Memory B cell (primary cell): Measurements from ENCODE around the gene ABCA10.

Experiments
- ATAC-seq: fragments of 150-1000 bp; cut with Tn5 transposase; 2 replicates; pipeline ENCODE4 v1.10.0; 2021; ENCODE audit warnings: low read depth, mild to moderate bottlenecking, moderate library complexity
- DNase-seq, 2 donors: peaks; one replicate each; pipeline ENCODE4 v3.0.0; 2022; ENCODE audit warnings: low spot score in 2 of 2
- H3K27ac Mint-ChIP-seq: one replicate; pipeline ENCODE4 v1.8.0; 2022; ENCODE audit warnings: mild to moderate bottlenecking, moderate library complexity, mixed read lengths
- H3K27me3 Mint-ChIP-seq: one replicate; pipeline ENCODE4 v1.8.0; 2022; ENCODE audit warnings: mixed read lengths
- H3K36me3 Mint-ChIP-seq: one replicate; pipeline ENCODE4 v1.8.0; 2022; ENCODE audit warnings: mild to moderate bottlenecking, mixed read lengths
- H3K4me1 Mint-ChIP-seq: one replicate; pipeline ENCODE4 v1.8.0; 2022; ENCODE audit warnings: mixed read lengths
- H3K4me3 Mint-ChIP-seq: one replicate; pipeline ENCODE4 v1.8.0; 2022; ENCODE audit warnings: mild to moderate bottlenecking, moderate library complexity, mixed read lengths
- H3K9me3 Mint-ChIP-seq: one replicate; pipeline ENCODE4 v1.8.0; 2022; ENCODE audit warnings: mixed read lengths

The ABCA10 gene

GRCh38 chr17:69236946-69237345 is 8.3 kb upstream of the ABCA10 start:
- no peak overlapping the region for H3K27ac Mint-ChIP-seq
- H3K27me3 Mint-ChIP-seq = no peaks in the 10 kb centered on the region
- peaks cover 3% of the 10 kb centered on the region for H3K4me1 Mint-ChIP-seq
- H3K9me3 Mint-ChIP-seq = peaks cover 5% of the 10 kb centered on the region
- H3K36me3 Mint-ChIP-seq = peaks cover 5% of the 10 kb centered on the region
- no peak overlapping the region for H3K4me3 Mint-ChIP-seq
- ATAC-seq (no peak), DNase-seq (no peak)

DNA sequence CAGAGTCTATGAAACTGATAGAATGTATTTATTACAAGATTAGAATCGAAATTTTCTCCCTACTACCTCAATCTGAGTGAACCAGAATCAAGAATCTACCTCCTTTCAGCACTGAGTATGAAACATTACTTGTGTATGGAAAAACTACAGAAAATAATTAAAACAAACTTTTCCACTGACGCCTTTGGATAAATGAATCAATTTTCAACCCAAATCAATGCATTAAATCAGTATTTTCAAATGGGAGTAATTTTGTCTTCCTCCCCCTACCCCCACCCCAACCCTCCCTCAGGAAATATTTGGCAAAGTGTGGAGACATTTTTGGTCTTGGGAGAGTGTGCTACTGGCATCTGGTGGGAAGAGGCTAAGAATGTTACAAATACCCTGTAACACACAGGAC is 7.8 kb upstream of the ABCA10 start:
- no peak for ATAC-seq

DNA sequence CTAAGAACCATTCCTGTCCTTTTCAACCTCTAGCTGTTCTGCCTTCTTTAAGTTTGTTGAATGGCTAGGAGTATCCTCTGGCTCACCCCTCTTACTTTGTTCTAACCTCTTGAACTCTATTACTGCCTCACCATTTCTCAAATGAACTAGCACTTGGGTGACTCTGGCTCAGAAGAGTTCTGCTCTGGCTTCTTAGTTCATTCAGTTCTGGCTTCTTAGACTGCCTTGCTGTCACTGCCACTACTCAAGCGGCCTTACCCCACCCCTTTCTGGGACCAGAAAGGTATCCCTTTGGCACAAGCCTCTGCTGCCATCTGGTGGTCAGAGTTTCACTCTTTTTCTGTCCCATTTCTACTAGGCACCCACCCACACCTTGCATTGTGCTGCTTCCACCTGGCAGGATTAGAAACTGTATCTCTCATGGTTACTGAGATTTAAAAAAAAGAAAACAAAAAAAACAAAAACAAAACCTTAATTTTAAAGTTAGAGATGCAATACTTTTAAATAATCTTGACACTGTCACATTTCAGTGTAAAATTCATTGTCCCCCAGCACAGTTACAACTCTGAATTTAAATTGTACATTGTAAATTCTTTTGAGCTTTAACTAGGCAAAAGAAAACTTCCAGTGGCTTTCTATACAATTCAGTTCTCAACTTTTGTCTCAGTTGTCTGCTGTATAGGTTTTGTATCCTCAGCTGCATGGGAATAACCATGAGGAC is 6.9 kb upstream of the ABCA10 start:
- DNase-seq (peak; percentile 77 to 84), ATAC-seq (peak; percentile 99)
- peaks cover 3% of the 10 kb centered on the region for H3K4me1 Mint-ChIP-seq
- peaks cover 2% of the 10 kb centered on the region for H3K36me3 Mint-ChIP-seq
- no peaks in the 10 kb centered on the region for H3K27me3 Mint-ChIP-seq
- no peak overlapping the region for H3K4me3 Mint-ChIP-seq
- peaks cover 13% of the 10 kb centered on the region for H3K9me3 Mint-ChIP-seq
- peak overlapping the region; percentile 0 for H3K27ac Mint-ChIP-seq

More for the DNA sequence above, 7.8 kb upstream of the ABCA10 start:
- Mint-ChIP-seq H3K36me3 (peaks cover 5% of the 10 kb centered on the region), H3K4me1 (peaks cover 3% of the 10 kb centered on the region), H3K27ac (no peak overlapping the region), H3K27me3 (no peaks in the 10 kb centered on the region), H3K9me3 (peaks cover 6% of the 10 kb centered on the region), H3K4me3 (no peak overlapping the region)
- DNase-seq = no peak

DNA sequence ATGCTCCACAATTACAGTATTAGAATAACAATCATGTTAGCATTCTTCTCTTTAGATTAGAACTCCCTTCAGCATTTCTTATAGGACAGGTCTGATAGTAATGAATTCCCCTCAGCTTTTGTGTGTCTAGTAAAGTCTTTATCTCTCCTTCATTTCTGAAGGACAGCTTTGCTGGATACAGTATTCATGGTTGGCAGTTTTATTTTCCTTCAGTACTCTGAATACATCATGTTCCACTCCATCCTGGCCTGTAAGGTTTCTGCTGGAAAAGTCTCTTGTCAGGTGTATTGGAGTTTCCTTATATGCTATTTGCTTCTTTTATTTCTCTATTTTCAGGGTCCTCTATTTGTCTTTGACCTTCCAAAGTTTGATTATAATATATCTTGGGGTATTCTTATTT is 4.0 kb upstream of the ABCA10 start:
- H3K9me3 Mint-ChIP-seq = peaks cover 16% of the 10 kb centered on the region
- ATAC-seq (no peak), DNase-seq (no peak)
- H3K4me3 Mint-ChIP-seq = no peak overlapping the region
- H3K4me1 Mint-ChIP-seq = peaks cover 10% of the 10 kb centered on the region
- no peak overlapping the region for H3K27ac Mint-ChIP-seq
- H3K27me3 Mint-ChIP-seq = no peaks in the 10 kb centered on the region
- peaks cover 3% of the 10 kb centered on the region for H3K36me3 Mint-ChIP-seq

- Mint-ChIP-seq H3K27me3 (no peaks in the 10 kb centered on the region), H3K27ac (no peak overlapping the region), H3K4me3 (no peak overlapping the region), H3K4me1 (peaks cover 13% of the 10 kb centered on the region), H3K9me3 (peaks cover 16% of the 10 kb centered on the region), H3K36me3 (peaks cover 3% of the 10 kb centered on the region)
- DNase-seq (no peak), ATAC-seq (no peak)
Observed at GRCh38 chr17:69231521-69231920, 2.9 kb upstream of the ABCA10 start.

DNA sequence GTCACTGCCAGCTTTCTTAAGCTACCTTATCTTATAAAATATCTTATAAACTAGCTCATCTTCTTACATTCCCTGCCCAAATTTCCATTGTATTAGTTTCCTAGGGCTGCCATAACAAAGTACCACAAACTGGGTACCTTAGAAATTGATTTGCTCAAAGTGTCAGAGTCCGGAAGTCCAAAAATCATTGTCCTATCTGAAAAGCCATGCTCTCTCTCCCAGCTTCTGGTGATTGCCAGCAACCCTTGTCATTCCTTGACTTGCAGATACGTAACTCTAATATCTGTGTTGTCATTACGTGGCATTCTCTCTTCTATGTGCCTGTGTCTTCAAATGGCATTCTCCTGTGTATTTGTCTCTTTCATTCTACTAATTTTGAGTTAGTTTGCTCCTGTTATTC is 2.3 kb upstream of the ABCA10 start:
- H3K9me3 Mint-ChIP-seq = peaks cover 16% of the 10 kb centered on the region
- peaks cover 3% of the 10 kb centered on the region for H3K36me3 Mint-ChIP-seq
- ATAC-seq (no peak), DNase-seq (no peak)
- H3K27ac Mint-ChIP-seq = no peak overlapping the region
- peaks cover 13% of the 10 kb centered on the region for H3K4me1 Mint-ChIP-seq
- no peak overlapping the region for H3K4me3 Mint-ChIP-seq
- H3K27me3 Mint-ChIP-seq = no peaks in the 10 kb centered on the region

- Mint-ChIP-seq H3K9me3 (peaks cover 14% of the 10 kb centered on the region), H3K4me3 (peak overlapping the region; percentile 11), H3K27me3 (no peaks in the 10 kb centered on the region), H3K4me1 (peaks cover 18% of the 10 kb centered on the region), H3K36me3 (peaks cover 2% of the 10 kb centered on the region), H3K27ac (no peak overlapping the region)
- no peak for ATAC-seq
- no peak for DNase-seq
Observed at GRCh38 chr17:69228018-69228417, 606 bp downstream of the ABCA10 start.

GRCh38 chr17:69227541-69227940 is 1.1 kb downstream of the ABCA10 start:
- Mint-ChIP-seq H3K4me1 (peaks cover 20% of the 10 kb centered on the region), H3K36me3 (peaks cover 2% of the 10 kb centered on the region), H3K27me3 (no peaks in the 10 kb centered on the region), H3K27ac (peak overlapping the region; percentile 45), H3K4me3 (no peak overlapping the region), H3K9me3 (peaks cover 14% of the 10 kb centered on the region)
- DNase-seq = no peak
- ATAC-seq = no peak

DNA sequence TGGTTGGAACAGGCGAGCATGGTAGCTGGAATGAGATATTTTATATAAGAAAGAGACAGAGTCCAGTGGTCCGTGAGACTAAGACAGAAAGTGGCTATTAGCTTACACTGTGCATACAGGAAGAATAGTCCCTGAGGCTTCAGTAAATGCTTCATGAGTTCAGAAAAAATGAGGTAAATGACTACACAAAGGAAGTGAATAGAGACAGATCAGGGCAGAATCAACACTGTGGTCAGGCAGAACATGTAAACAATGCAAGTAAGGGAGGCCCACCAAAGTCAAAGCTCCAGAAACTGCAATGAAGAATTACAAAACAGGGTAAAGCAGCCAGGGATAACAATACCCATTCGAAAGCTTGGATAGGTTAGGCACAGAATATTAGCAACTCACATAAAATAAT is 4.8 kb downstream of the ABCA10 start:
- H3K27ac Mint-ChIP-seq = peak overlapping the region; percentile 62

GRCh38 chr17:69222707-69223258 is 5.8 kb downstream of the ABCA10 start:
- H3K27ac Mint-ChIP-seq = no peak overlapping the region
- ATAC-seq = no peak

More for the DNA sequence above, 4.8 kb downstream of the ABCA10 start:
- Mint-ChIP-seq H3K4me3 (peak overlapping the region; percentile 45), H3K36me3 (peaks cover 9% of the 10 kb centered on the region), H3K9me3 (peaks cover 2% of the 10 kb centered on the region), H3K4me1 (peaks cover 23% of the 10 kb centered on the region), H3K27me3 (no peaks in the 10 kb centered on the region)
- DNase-seq (no peak), ATAC-seq (peak; percentile 87)

DNA sequence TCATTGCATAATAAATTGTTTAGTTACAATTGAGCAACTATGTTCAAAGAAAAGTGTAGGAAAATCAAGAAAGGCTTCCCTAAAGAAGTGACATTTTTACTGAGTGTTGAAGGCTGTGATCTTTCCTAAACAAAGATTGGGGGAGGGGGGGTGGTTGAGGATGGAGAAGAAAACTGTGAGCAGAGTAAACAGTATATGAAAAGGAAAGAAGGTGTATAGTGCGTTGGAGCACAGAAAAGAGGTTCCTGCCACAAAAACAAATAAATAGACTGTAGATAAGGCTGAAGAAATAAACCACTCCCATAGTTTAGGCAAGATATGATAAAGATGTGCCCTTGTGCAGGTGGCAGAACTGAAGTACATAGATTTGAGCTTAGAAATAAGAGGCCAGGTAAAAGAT is 8.5 kb downstream of the ABCA10 start:
- ATAC-seq (no peak), DNase-seq (no peak)
- peaks cover 12% of the 10 kb centered on the region for H3K36me3 Mint-ChIP-seq
- no peak overlapping the region for H3K4me3 Mint-ChIP-seq
- peaks cover 2% of the 10 kb centered on the region for H3K9me3 Mint-ChIP-seq
- no peaks in the 10 kb centered on the region for H3K27me3 Mint-ChIP-seq
- H3K27ac Mint-ChIP-seq = no peak overlapping the region
- peaks cover 16% of the 10 kb centered on the region for H3K4me1 Mint-ChIP-seq

More at GRCh38 chr17:69222707-69223258, 5.8 kb downstream of the ABCA10 start:
- DNase-seq = no peak
- Mint-ChIP-seq H3K27me3 (no peaks in the 10 kb centered on the region), H3K4me3 (no peak overlapping the region), H3K36me3 (peaks cover 12% of the 10 kb centered on the region), H3K4me1 (peaks cover 18% of the 10 kb centered on the region), H3K9me3 (peaks cover 2% of the 10 kb centered on the region)

GRCh38 chr17:69218986-69219385 is 9.6 kb downstream of the ABCA10 start:
- Mint-ChIP-seq H3K4me3 (no peak overlapping the region), H3K9me3 (peaks cover 2% of the 10 kb centered on the region), H3K27me3 (no peaks in the 10 kb centered on the region), H3K27ac (no peak overlapping the region), H3K36me3 (peaks cover 12% of the 10 kb centered on the region), H3K4me1 (peaks cover 13% of the 10 kb centered on the region)
- ATAC-seq (no peak), DNase-seq (no peak)

DNA sequence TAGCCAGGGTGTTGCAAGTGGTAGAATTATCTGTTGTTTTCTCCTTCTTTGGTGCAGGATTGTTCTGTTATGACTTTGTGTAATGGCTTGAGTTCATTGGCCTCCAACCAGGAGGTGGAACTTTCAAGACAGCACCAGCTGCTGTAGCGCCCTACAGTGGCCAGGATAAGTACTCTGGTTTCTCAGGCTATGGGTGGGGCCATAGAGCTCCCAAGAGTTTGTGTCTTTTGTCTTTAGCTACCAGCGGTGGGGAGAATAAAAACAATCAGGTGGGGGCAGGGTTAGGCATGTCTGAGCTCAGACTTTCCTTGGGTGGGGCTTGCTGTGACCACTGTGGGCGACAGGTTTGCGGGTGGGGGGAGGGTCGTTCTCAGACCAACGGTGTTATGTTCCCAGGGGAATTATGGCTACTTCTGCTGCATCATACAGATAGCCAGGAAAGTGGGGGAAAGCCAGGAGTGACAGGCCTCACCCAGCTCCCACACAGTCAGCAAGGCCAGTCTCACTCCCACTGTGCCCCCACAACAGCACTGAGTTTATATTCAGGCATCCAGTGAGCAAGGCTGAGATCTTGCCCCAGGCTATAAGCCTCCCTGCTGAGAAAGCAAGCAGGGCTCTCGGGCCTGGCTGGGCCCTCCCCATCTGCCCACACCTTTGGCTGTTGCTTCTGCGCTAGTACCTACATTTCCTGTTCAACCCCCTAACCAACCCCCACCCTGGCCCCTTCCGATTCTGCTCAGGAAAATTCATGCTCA is 15.4 kb downstream of the ABCA10 start:
- Mint-ChIP-seq H3K4me1 (peaks cover 5% of the 10 kb centered on the region), H3K36me3 (no peaks in the 10 kb centered on the region), H3K27ac (no peak overlapping the region), H3K27me3 (no peaks in the 10 kb centered on the region), H3K9me3 (peaks cover 4% of the 10 kb centered on the region), H3K4me3 (no peak overlapping the region)
- ATAC-seq (no peak), DNase-seq (no peak)

DNA sequence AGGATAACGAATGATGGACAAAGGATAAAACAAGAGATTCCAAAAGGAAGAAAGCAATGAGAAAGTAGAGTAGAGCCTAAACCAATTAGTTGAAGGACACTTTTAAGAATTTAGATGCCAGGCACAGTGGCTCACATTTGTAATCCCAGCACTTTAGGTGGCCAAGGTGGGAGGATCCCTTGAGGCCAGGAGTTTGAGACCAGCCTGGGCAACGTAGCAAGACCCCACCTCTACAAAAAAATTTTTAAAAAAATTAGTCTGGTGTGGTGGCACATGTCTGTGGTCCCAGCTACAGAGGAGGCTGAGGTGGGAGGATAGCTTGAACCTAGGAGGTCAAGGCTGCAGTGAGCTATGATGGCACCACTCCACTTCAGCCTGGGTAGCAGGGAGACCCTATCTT is 20.0 kb downstream of the ABCA10 start:
- Mint-ChIP-seq H3K4me1 (peaks cover 11% of the 10 kb centered on the region), H3K4me3 (no peak overlapping the region), H3K9me3 (peaks cover 5% of the 10 kb centered on the region), H3K27ac (no peak overlapping the region), H3K27me3 (no peaks in the 10 kb centered on the region), H3K36me3 (no peaks in the 10 kb centered on the region)
- ATAC-seq = no peak
- no peak for DNase-seq
